HEK293 (cell line): ENCODE measurements around the gene SLAMF6.
"Not testable (repeated sequence)": the region's sequence is repeated elsewhere in the genome, so short reads cannot be mapped to it uniquely, and the experiment has no call there.

Experiments
- CTCF ChIA-PET: fragments of 350-600 bp; formaldehyde crosslinking; extraction: SDS; loops from one replicate; lab custom pipeline; 2021; ENCODE audit warnings: antibody characterized with exemption; lab: Yijun Ruan, JAX
- POLR2A ChIA-PET: fragments of 300-600 bp; formaldehyde crosslinking; extraction: SDS; loops from one replicate; lab custom pipeline; 2020; ENCODE audit warnings: antibody characterized with exemption, inconsistent platforms; lab: Yijun Ruan, JAX
- H3K27ac ChIP-seq: fragments of 200-500 bp; sonication (Bioruptor generic); 2 replicates; pipeline ENCODE4 v1.5.1; 2014; ENCODE audit warnings: low read depth, low read length, control low read depth, inconsistent platforms; ENCODE audit errors: extremely low read depth
- H3K36me3 ChIP-seq, 2 experiments: fragments of 200-500 bp in 1 of 2; sonication (Bioruptor generic) in 1 of 2; 1 replicate in 1 of 2; 2 replicates in 1 of 2; pipeline ENCODE4 v1.5.1; 2014 to 2017; ENCODE audit warnings: inconsistent platforms in 2 of 2, low read length in 2 of 2; ENCODE audit not compliant: control insufficient read depth in 2 of 2, insufficient read depth in 1 of 2
- H3K4me1 ChIP-seq: fragments of 200-500 bp; sonication (Bioruptor generic); 2 replicates; pipeline ENCODE4 v1.5.1; 2014; ENCODE audit warnings: mild to moderate bottlenecking, low read length, inconsistent platforms; ENCODE audit not compliant: control insufficient read depth, insufficient read depth
- H3K4me3 ChIP-seq: 2 replicates; pipeline ENCODE4 v1.5.1; 2011; ENCODE audit warnings: low read depth, mild to moderate bottlenecking, control low read depth, low read length, moderate library complexity
- H3K9me3 ChIP-seq: fragments of 200-500 bp; sonication (Bioruptor generic); 2 replicates; pipeline ENCODE4 v1.5.1; 2014; ENCODE audit warnings: low read depth, low read length, inconsistent platforms; ENCODE audit not compliant: control insufficient read depth, insufficient read depth
- GLI2 ChIP-seq: fragments of 450-650 bp; formaldehyde crosslinking; IDR thresholded peaks from 2 replicates; pipeline ENCODE4; 2017; ENCODE audit warnings: missing biosample characterization, missing genetic modification characterization, low read depth, borderline replicate concordance
- GLIS1 ChIP-seq: fragments of 450-650 bp; formaldehyde crosslinking; IDR thresholded peaks from 2 replicates; pipeline ENCODE4 v1.5.1; 2016; ENCODE audit warnings: missing biosample characterization, missing genetic modification characterization
- HOXD13 ChIP-seq: sonication (generic); formaldehyde crosslinking; IDR thresholded peaks from 2 replicates; pipeline ENCODE4 v1.8.0; 2022; ENCODE audit warnings: missing genetic modification reagents, borderline replicate concordance
- KLF17 ChIP-seq: fragments of 450-650 bp; formaldehyde crosslinking; IDR thresholded peaks from 2 replicates; pipeline ENCODE4 v1.5.1; 2016; ENCODE audit warnings: missing biosample characterization, missing genetic modification characterization
- PBX3 ChIP-seq: sonication (generic); formaldehyde crosslinking; IDR thresholded peaks from 2 replicates; pipeline ENCODE4 v1.8.1; 2022; ENCODE audit warnings: mild to moderate bottlenecking, moderate library complexity, missing genetic modification reagents
- SCRT1 ChIP-seq: fragments of 450-650 bp; formaldehyde crosslinking; IDR thresholded peaks from 2 replicates; pipeline ENCODE4 v1.5.1; 2016; ENCODE audit warnings: missing biosample characterization, missing genetic modification characterization, borderline replicate concordance
- SETDB1 ChIP-seq: IDR thresholded peaks from one replicate; pipeline ENCODE4 v1.6.1; 2017; ENCODE audit warnings: mild to moderate bottlenecking, low read length, moderate library complexity, mixed read lengths; ENCODE audit not compliant: insufficient read length
- ZEB2 ChIP-seq: fragments of 450-650 bp; formaldehyde crosslinking; IDR thresholded peaks from 2 replicates; pipeline ENCODE4 v1.5.1; 2016; ENCODE audit warnings: missing biosample characterization, missing genetic modification characterization
- ZFP3 ChIP-seq: fragments of 450-650 bp; formaldehyde crosslinking; IDR thresholded peaks from 2 replicates; pipeline ENCODE4 v1.5.1; 2016; ENCODE audit warnings: low read depth, missing biosample characterization, missing genetic modification characterization
- ZFP37 ChIP-seq: fragments of 450-650 bp; formaldehyde crosslinking; IDR thresholded peaks from 2 replicates; pipeline ENCODE4 v1.5.1; 2016; ENCODE audit warnings: missing biosample characterization, missing genetic modification characterization
- ZNF10 ChIP-seq: fragments of 450-650 bp; formaldehyde crosslinking; IDR thresholded peaks from 2 replicates; pipeline ENCODE4 v1.5.1; 2017; ENCODE audit warnings: missing biosample characterization, missing genetic modification characterization
- ZNF211 ChIP-seq: fragments of 450-650 bp; formaldehyde crosslinking; IDR thresholded peaks from 2 replicates; pipeline ENCODE4 v1.5.1; 2016; ENCODE audit warnings: low read depth, missing biosample characterization, missing genetic modification characterization
- ZNF24 ChIP-seq: fragments of 450-650 bp; formaldehyde crosslinking; IDR thresholded peaks from 2 replicates; pipeline ENCODE4 v1.5.1; 2016; ENCODE audit warnings: missing biosample characterization, missing genetic modification characterization
- ZNF404 ChIP-seq: fragments of 450-650 bp; formaldehyde crosslinking; IDR thresholded peaks from 2 replicates; pipeline ENCODE4 v1.5.1; 2017; ENCODE audit warnings: missing biosample characterization, missing genetic modification characterization
- ZNF416 ChIP-seq: fragments of 450-650 bp; formaldehyde crosslinking; IDR thresholded peaks from 2 replicates; pipeline ENCODE4 v1.5.1; 2016; ENCODE audit warnings: missing biosample characterization, missing genetic modification characterization
- ZNF433 ChIP-seq: fragments of 450-650 bp; formaldehyde crosslinking; IDR thresholded peaks from 2 replicates; pipeline ENCODE4 v1.5.1; 2016; ENCODE audit warnings: missing biosample characterization, missing genetic modification characterization, low read depth
- ZNF501 ChIP-seq: fragments of 450-650 bp; formaldehyde crosslinking; IDR thresholded peaks from 2 replicates; pipeline ENCODE4 v1.5.1; 2016; ENCODE audit warnings: missing biosample characterization, missing genetic modification characterization
- ZNF513 ChIP-seq: fragments of 450-650 bp; IDR thresholded peaks from 2 replicates; pipeline ENCODE4 v1.5.1; 2018; ENCODE audit warnings: missing biosample characterization, missing genetic modification characterization
- ZNF585B ChIP-seq: fragments of 450-650 bp; formaldehyde crosslinking; IDR thresholded peaks from 2 replicates; pipeline ENCODE4 v1.5.1; 2016; ENCODE audit warnings: missing biosample characterization, missing genetic modification characterization
- ZNF658 ChIP-seq: fragments of 450-650 bp; formaldehyde crosslinking; IDR thresholded peaks from 2 replicates; pipeline ENCODE4; 2016; ENCODE audit warnings: missing biosample characterization, missing genetic modification characterization
- ZNF692 ChIP-seq: fragments of 450-650 bp; formaldehyde crosslinking; IDR thresholded peaks from 2 replicates; pipeline ENCODE4 v1.5.1; 2016; ENCODE audit warnings: missing biosample characterization, missing genetic modification characterization
- ZNF792 ChIP-seq: fragments of 450-650 bp; formaldehyde crosslinking; IDR thresholded peaks from 2 replicates; pipeline ENCODE4 v1.5.1; 2016; ENCODE audit warnings: missing biosample characterization, missing genetic modification characterization

Gene SLAMF6

GRCh38 chr1:160498301-160499065, 24.6 kb downstream of the SLAMF6 start:
- H3K36me3 ChIP-seq, H3K9me3 ChIP-seq, H3K27ac ChIP-seq, POLR2A ChIA-PET, H3K4me1 ChIP-seq, H3K4me3 ChIP-seq: not testable (repeated sequence)
- CTCF ChIA-PET = interaction anchor here (0.8 to 1.0 kb wide), 2 partner anchors 52 to 111 kb away, joined by 3 to 4 read pairs; no protein-coding TSS in a partner anchor
- TF ChIP-seq SETDB1 = peak; percentile 53

GRCh38 chr1:160496334-160496733, 26.7 kb downstream of the SLAMF6 start:
- Histone ChIP-seq H3K9me3 (no peaks in the 10 kb centered on the region), H3K4me1 (no peaks in the 10 kb centered on the region), H3K36me3 (no peaks in the 10 kb centered on the region), H3K27ac (no peak overlapping the region), H3K4me3 (no peak overlapping the region)
- POLR2A ChIA-PET = no interaction called here
- CTCF ChIA-PET = no interaction called here
- TF ChIP-seq ZNF24 (tag by site-specific recombination) (no peak), ZEB2 (tag by site-specific recombination) (no peak), KLF17 (no peak), ZNF10 (no peak), ZFP3 (no peak), PBX3 (CRISPR knock-in tag) (no peak), ZNF211 (tag by site-specific recombination) (no peak), ZNF404 (tag by site-specific recombination) (no peak), GLIS1 (tag by site-specific recombination) (no peak)

GRCh38 chr1:160494620-160495019, 28.4 kb downstream of the SLAMF6 start:
- TF ChIP-seq ZNF692 (tag by site-specific recombination) = no peak
- TF ChIP-seq SCRT1 (tag by site-specific recombination) = no peak
- no peak for TF ChIP-seq ZNF658 (tag by site-specific recombination)
- no peak for TF ChIP-seq ZFP37
- TF ChIP-seq ZNF501 = no peak
- no peak for TF ChIP-seq HOXD13 (CRISPR knock-in tag)
- no peak for TF ChIP-seq ZNF433 (tag by site-specific recombination)
- no peak for TF ChIP-seq ZNF513 (tag by site-specific recombination)
- TF ChIP-seq ZNF416 (tag by site-specific recombination) = no peak
- no peak for TF ChIP-seq ZNF792 (tag by site-specific recombination)
- TF ChIP-seq GLI2 = no peak
- TF ChIP-seq ZNF585B (tag by site-specific recombination) = no peak
- Histone ChIP-seq H3K9me3 (no peaks in the 10 kb centered on the region), H3K4me3 (no peak overlapping the region), H3K36me3 (no peaks in the 10 kb centered on the region), H3K4me1 (no peaks in the 10 kb centered on the region), H3K27ac (no peak overlapping the region)
- ChIA-PET CTCF (no interaction called here), POLR2A (no interaction called here)
